WI38 (cell line): ENCODE data around the gene FBXO5.

ENCODE experiments used
- H3K4me3 ChIP-seq: 2 replicates; pipeline ENCODE4 v1.5.1; 2011; ENCODE audit warnings: low read depth, mild to moderate bottlenecking, control low read depth, low read length
- CTCF ChIP-seq: IDR thresholded peaks from 2 replicates; pipeline ENCODE4 v1.5.1; 2012; ENCODE audit warnings: low read depth, mild to moderate bottlenecking, control low read depth, low read length

The FBXO5 gene

GRCh38 chr6:152946484-152946883 lies 36.4 kb downstream of the FBXO5 start:
- no peak for TF ChIP-seq CTCF
- no peak overlapping the region for H3K4me3 ChIP-seq

GRCh38 chr6:152943260-152943897 lies 39.5 kb downstream of the FBXO5 start:
- H3K4me3 ChIP-seq: no peak overlapping the region
- no peak for TF ChIP-seq CTCF

- no peak for TF ChIP-seq CTCF
- no peak overlapping the region for H3K4me3 ChIP-seq
These were observed 40.4 kb downstream of the FBXO5 start for GRCh38 chr6:152942319-152942869.

GRCh38 chr6:152941746-152942145 lies 41.1 kb downstream of the FBXO5 start:
- no peak overlapping the region for H3K4me3 ChIP-seq
- no peak for TF ChIP-seq CTCF

GRCh38 chr6:152932865-152933264 lies 50.0 kb downstream of the FBXO5 start:
- H3K4me3 ChIP-seq: no peak overlapping the region
- no peak for TF ChIP-seq CTCF

- no peak overlapping the region for H3K4me3 ChIP-seq
- TF ChIP-seq CTCF: no peak
These were observed 60.1 kb downstream of the FBXO5 start for GRCh38 chr6:152922706-152923105.
